Prostate gland (tissue), 2 donors: ENCODE measurements around the gene NKX2-2. TPM values are rescaled to one million over a fixed set of nuclear protein-coding genes. Genes with fewer than 3 reads are reported as not detected.
A peak's percentile ranks its signal among the peaks of the same experiment; 100 is the strongest.

Experiments used
- DNase-seq: peaks from one replicate; pipeline ENCODE4 v3.0.0-alpha.2; 2019; ENCODE audit warnings: low spot score
- H3K27ac ChIP-seq, 2 donors: fragments of 200-600 bp; sonication (generic); 2 replicates each; pipeline ENCODE4 v1.5.1; 2017 to 2019
- H3K27me3 ChIP-seq: fragments of 200-600 bp; sonication (generic); replicated peaks from 2 replicates; pipeline ENCODE4 v1.5.1; 2019; ENCODE audit not compliant: insufficient read depth
- H3K36me3 ChIP-seq, 2 donors: fragments of 200-600 bp; sonication (generic); 1 replicate in 1 of 2; 2 replicates in 1 of 2; pipeline versions ENCODE4 v1.5.1 to v1.8.1; 2017 to 2019
- H3K4me1 ChIP-seq: fragments of 200-600 bp; sonication (generic); replicated peaks from 2 replicates; pipeline ENCODE4 v1.5.1; 2019
- H3K4me3 ChIP-seq, 2 donors: fragments of 200-600 bp; sonication (generic); 2 replicates each; pipeline ENCODE4 v1.5.1; 2017 to 2019
- H3K9me3 ChIP-seq: fragments of 200-600 bp; sonication (generic); 2 replicates; pipeline ENCODE4 v1.5.1; 2017
- CTCF ChIP-seq, 4 experiments: fragments of 200-600 bp in 2 of 4; fragments of 450-650 bp in 2 of 4; sonication (generic) in 2 of 4; IDR thresholded peaks; 1 replicate in 3 of 4; 2 replicates in 1 of 4; pipeline ENCODE4 v1.5.1; 2016 to 2019; ENCODE audit warnings: antibody characterized with exemption in 4 of 4, mild to moderate bottlenecking in 2 of 4, moderate library complexity in 2 of 4
- POLR2A ChIP-seq: fragments of 450-650 bp; IDR thresholded peaks from one replicate; pipeline ENCODE4 v1.6.1; 2016; ENCODE audit warnings: antibody characterized with exemption, mild to moderate bottlenecking
- POLR2AphosphoS5 ChIP-seq: sonication (generic); formaldehyde crosslinking; IDR thresholded peaks from one replicate; pipeline ENCODE4 v1.6.1; 2017; ENCODE audit warnings: antibody characterized with exemption
- WGBS: methylation state at CpG from one replicate; pipeline ENCODE4 v1.1.5; 2018; 5-methylcytosine and 5-hydroxymethylcytosine counted together
- intact Hi-C: fragments of 100-400 bp; cut with DNase I; formaldehyde crosslinking; loops from one replicate; pipeline ENCODE4 v1.14.2; 2022
- total RNA-seq, 2 donors: library from RNA; depleted of rRNA; stranded (reverse); fragments of >200 nt; gene quantifications; one replicate each; pipeline ENCODE4 v1.1.0, GENCODE V29; 2016

Gene NKX2-2
- total RNA-seq, 2 donors from 2014 or later = 0.14 TPM; not detected in 1

GRCh38 chr20:21505161-21505809 lies 8.6 kb downstream of the NKX2-2 start:
- no peak for TF ChIP-seq POLR2AphosphoS5
- peak; percentile 91 to 94 (median 92) for TF ChIP-seq CTCF (IDR thresholded peaks at IDR 0.05)
- no peak for TF ChIP-seq POLR2A
- intact Hi-C loops = loop anchor here (2.0 to 10.0 kb wide), 3 partner anchors 268 to 670 kb away; no protein-coding TSS in a partner anchor
- Histone ChIP-seq H3K36me3 (no peaks in the 10 kb centered on the region), H3K4me3 (peak overlapping the region; percentile 10 to 21), H3K27ac (no peak overlapping the region), H3K4me1 (peaks cover 12% of the 10 kb centered on the region), H3K27me3 (peaks cover 31% of the 10 kb centered on the region), H3K9me3 (no peaks in the 10 kb centered on the region)
- peak; percentile 38 for DNase-seq
- WGBS = under 1% methylated on average over 36 of the region's 36 CpGs

- H3K36me3 ChIP-seq = no peaks in the 10 kb centered on the region
- TF ChIP-seq POLR2A (no peak), CTCF (IDR thresholded peaks at IDR 0.05) (no peak), POLR2AphosphoS5 (no peak)
- no peak overlapping the region for H3K4me3 ChIP-seq
- intact Hi-C loops = loop anchor here (2.0 to 10.0 kb wide), 3 partner anchors 268 to 670 kb away; no protein-coding TSS in a partner anchor
- no peak for DNase-seq
- WGBS = 78% methylated on average over 7 of the region's 7 CpGs
- H3K27ac ChIP-seq = no peak overlapping the region
- no peaks in the 10 kb centered on the region for H3K9me3 ChIP-seq
- peaks cover 12% of the 10 kb centered on the region for H3K4me1 ChIP-seq
- peaks cover 24% of the 10 kb centered on the region for H3K27me3 ChIP-seq
Measured at GRCh38 chr20:21504323-21504722, 9.5 kb downstream of the NKX2-2 start.

GRCh38 chr20:21503345-21503744 lies 10.5 kb downstream of the NKX2-2 start:
- Histone ChIP-seq H3K4me3 (no peak overlapping the region), H3K9me3 (no peaks in the 10 kb centered on the region), H3K36me3 (no peaks in the 10 kb centered on the region), H3K27me3 (peaks cover 15% of the 10 kb centered on the region), H3K27ac (no peak overlapping the region), H3K4me1 (peaks cover 12% of the 10 kb centered on the region)
- intact Hi-C loops = loop anchor here (10.0 kb wide), 1 partner anchor 669 kb away; no protein-coding TSS in a partner anchor
- 67% methylated on average over 4 of the region's 4 CpGs for WGBS
- TF ChIP-seq POLR2AphosphoS5 (no peak), POLR2A (no peak), CTCF (IDR thresholded peaks at IDR 0.05) (no peak)
- DNase-seq = no peak

- Histone ChIP-seq H3K9me3 (no peaks in the 10 kb centered on the region), H3K4me3 (no peak overlapping the region), H3K4me1 (peaks cover 9% of the 10 kb centered on the region), H3K36me3 (no peaks in the 10 kb centered on the region), H3K27ac (no peak overlapping the region), H3K27me3 (peaks cover 9% of the 10 kb centered on the region)
- 88% methylated on average over 11 of the region's 11 CpGs for WGBS
- intact Hi-C loops = loop anchor here (10.0 kb wide), 1 partner anchor 666 kb away; no protein-coding TSS in a partner anchor
- TF ChIP-seq CTCF (IDR thresholded peaks at IDR 0.05) (no peak), POLR2AphosphoS5 (no peak), POLR2A (no peak)
- DNase-seq = no peak
Measured at GRCh38 chr20:21501184-21501583, 12.7 kb downstream of the NKX2-2 start.

- WGBS = 77% methylated on average over 7 of the region's 7 CpGs
- no peak for DNase-seq
- peaks cover 3% of the 10 kb centered on the region for H3K4me1 ChIP-seq
- no peak overlapping the region for H3K4me3 ChIP-seq
- no peaks in the 10 kb centered on the region for H3K9me3 ChIP-seq
- TF ChIP-seq CTCF (IDR thresholded peaks at IDR 0.05) (no peak), POLR2A (no peak), POLR2AphosphoS5 (no peak)
- H3K36me3 ChIP-seq = no peaks in the 10 kb centered on the region
- intact Hi-C loops = loop anchor here (10.0 kb wide), 1 partner anchor 666 kb away; no protein-coding TSS in a partner anchor
- no peak overlapping the region for H3K27ac ChIP-seq
- peaks cover 9% of the 10 kb centered on the region for H3K27me3 ChIP-seq
Measured at GRCh38 chr20:21500599-21500998, 13.3 kb downstream of the NKX2-2 start.
